Measurements from ENCODE around the gene PIK3R6. TPM values are rescaled to one million over a fixed set of nuclear protein-coding genes. Genes with fewer than 3 reads are reported as not detected.

PIK3R6 gene
- total RNA-seq, 4 donors from 2014 or later = 0.55 to 1.4 TPM; not detected in 2

DNA sequence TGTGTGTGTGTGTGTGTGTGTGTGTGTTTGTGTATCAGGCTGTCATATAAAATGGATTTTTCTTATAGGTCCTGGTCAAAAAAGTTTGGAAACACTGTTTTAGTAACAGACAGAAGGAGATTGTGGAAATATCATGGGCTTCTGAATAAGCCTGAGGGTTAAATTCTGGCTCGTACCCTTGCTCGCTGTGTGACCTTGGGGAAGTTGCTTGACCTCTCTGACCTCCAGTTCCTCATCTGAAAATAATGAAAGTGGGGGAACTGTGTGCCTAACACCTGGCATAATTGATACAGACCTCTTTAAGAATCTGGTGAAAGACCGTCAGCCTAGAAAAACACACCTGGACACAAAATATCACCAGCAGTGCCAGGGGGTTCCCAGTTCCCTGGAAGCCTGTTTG is 25.6 kb upstream of the PIK3R6 start:
- no peak for DNase-seq
- no peaks in the 10 kb centered on the region for H3K36me3 ChIP-seq
- H3K4me1 ChIP-seq = peaks cover 0 to 5% (median 0%) of the 10 kb centered on the region in 4 donors
- H3K9me3 ChIP-seq = no peaks in the 10 kb centered on the region
- no peaks in the 10 kb centered on the region for H3K27me3 ChIP-seq
- no peak for TF ChIP-seq POLR2AphosphoS5 (IDR thresholded peaks at IDR 0.05)
- no peak for TF ChIP-seq POLR2A (IDR thresholded peaks at IDR 0.05)
- TF ChIP-seq, protein P1, sequence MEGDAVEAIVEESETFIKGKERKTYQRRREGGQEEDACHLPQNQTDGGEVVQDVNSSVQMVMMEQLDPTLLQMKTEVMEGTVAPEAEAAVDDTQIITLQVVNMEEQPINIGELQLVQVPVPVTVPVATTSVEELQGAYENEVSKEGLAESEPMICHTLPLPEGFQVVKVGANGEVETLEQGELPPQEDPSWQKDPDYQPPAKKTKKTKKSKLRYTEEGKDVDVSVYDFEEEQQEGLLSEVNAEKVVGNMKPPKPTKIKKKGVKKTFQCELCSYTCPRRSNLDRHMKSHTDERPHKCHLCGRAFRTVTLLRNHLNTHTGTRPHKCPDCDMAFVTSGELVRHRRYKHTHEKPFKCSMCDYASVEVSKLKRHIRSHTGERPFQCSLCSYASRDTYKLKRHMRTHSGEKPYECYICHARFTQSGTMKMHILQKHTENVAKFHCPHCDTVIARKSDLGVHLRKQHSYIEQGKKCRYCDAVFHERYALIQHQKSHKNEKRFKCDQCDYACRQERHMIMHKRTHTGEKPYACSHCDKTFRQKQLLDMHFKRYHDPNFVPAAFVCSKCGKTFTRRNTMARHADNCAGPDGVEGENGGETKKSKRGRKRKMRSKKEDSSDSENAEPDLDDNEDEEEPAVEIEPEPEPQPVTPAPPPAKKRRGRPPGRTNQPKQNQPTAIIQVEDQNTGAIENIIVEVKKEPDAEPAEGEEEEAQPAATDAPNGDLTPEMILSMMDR (IDR thresholded peaks at IDR 0.05) = no peak
- no peak for TF ChIP-seq EP300 (IDR thresholded peaks at IDR 0.05; ENCODE audit: low read depth)
- H3K4me3 ChIP-seq = no peak overlapping the region
- WGBS, 2 donors (ENCODE audit: low coverage in 1 of 2) = 96% methylated on average over 3 of the region's 3 CpGs
- no peak overlapping the region for H3K27ac ChIP-seq
- intact Hi-C loops (cut with DNase I; ENCODE audit: low total_unique reads) = loop anchor here (5.0 kb wide), 1 partner anchor 1504 kb away; no protein-coding TSS in a partner anchor
- in situ Hi-C loops (cut with MboI; ENCODE audit: low pct_ligation_motif_present in 1 of 4, low pct_unique_long_range_greater_than_20kb in 1 of 4, low sequenced_read_pairs in 3 of 4) = loop anchor here in 1 of 4 donors (25.0 kb wide), 1 partner anchor 94 kb away; no protein-coding TSS in a partner anchor

DNA sequence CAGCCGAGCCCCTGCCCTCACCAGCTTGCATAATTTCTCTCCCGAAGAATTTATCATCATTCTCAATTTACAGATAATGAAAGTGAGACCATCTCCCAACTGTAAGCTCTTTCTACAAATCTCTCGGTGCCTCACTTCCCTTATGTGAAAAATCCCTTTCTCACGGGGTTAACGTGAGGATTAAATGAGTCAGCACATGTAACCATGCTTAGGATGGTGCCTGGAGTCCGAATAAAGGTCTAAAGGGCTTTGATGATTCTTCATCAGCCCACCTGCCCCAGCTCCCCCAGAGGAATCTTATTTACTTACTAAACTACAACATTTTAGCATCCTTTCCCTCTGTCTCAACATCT is 24.8 kb upstream of the PIK3R6 start:
- DNase-seq = no peak
- no peak overlapping the region for H3K4me3 ChIP-seq
- intact Hi-C loops (cut with DNase I; ENCODE audit: low total_unique reads) (loop anchor here (5.0 kb wide), 1 partner anchor 1505 kb away; no protein-coding TSS in a partner anchor), in situ Hi-C loops (cut with MboI; ENCODE audit: low pct_ligation_motif_present in 1 of 4, low pct_unique_long_range_greater_than_20kb in 1 of 4, low sequenced_read_pairs in 3 of 4) (loop anchor here in 1 of 4 donors (25.0 kb wide), 1 partner anchor 95 kb away; no protein-coding TSS in a partner anchor)
- TF ChIP-seq, protein P1 (IDR thresholded peaks at IDR 0.05) = no peak
- TF ChIP-seq EP300 (IDR thresholded peaks at IDR 0.05; ENCODE audit: low read depth) (no peak), POLR2A (IDR thresholded peaks at IDR 0.05) (no peak), POLR2AphosphoS5 (IDR thresholded peaks at IDR 0.05) (no peak)
- H3K4me1 ChIP-seq = peaks cover 0 to 5% (median 0%) of the 10 kb centered on the region in 4 donors
- WGBS, 2 donors (ENCODE audit: low coverage in 1 of 2) = 50 to 82% methylated on average over 2 to 6 of the region's 6 CpGs
- no peaks in the 10 kb centered on the region for H3K9me3 ChIP-seq
- H3K27me3 ChIP-seq = no peaks in the 10 kb centered on the region
- H3K27ac ChIP-seq = no peak overlapping the region
- H3K36me3 ChIP-seq = no peaks in the 10 kb centered on the region

DNA sequence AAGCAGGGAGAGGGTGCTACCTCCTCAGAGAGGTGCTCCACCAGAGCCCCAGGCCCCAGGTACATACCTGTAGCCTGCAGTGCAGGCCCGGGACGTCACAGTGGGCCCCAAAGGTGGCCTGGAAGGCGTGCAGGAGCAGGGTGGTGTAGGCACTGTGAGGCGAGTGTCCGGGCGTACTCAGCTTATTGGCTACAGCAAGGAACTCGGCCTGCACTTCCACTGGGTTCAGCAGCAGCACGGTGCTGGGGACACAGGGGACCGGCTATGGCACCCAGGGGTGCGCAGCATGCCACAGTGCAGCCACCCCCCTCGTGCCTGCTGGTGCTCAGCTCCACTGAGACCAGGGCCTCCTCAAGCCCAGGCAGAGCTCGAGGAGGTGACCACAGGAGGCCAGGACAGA is 23.2 kb upstream of the PIK3R6 start:
- no peaks in the 10 kb centered on the region for H3K27me3 ChIP-seq
- in situ Hi-C loops (cut with MboI; ENCODE audit: low pct_ligation_motif_present in 1 of 4, low pct_unique_long_range_greater_than_20kb in 1 of 4, low sequenced_read_pairs in 3 of 4) (loop anchor here in 1 of 4 donors (25.0 kb wide), 1 partner anchor 97 kb away; no protein-coding TSS in a partner anchor), intact Hi-C loops (cut with DNase I; ENCODE audit: low total_unique reads) (loop anchor here (5.0 kb wide), 1 partner anchor 1507 kb away; no protein-coding TSS in a partner anchor)
- TF ChIP-seq POLR2A (IDR thresholded peaks at IDR 0.05) = no peak
- TF ChIP-seq POLR2AphosphoS5 (IDR thresholded peaks at IDR 0.05) = no peak
- TF ChIP-seq, protein P1 (IDR thresholded peaks at IDR 0.05) = no peak
- WGBS, 2 donors (ENCODE audit: low coverage in 1 of 2) = 91% methylated on average over 6 of the region's 12 CpGs; no CpG with 5 or more reads in 1 of the 2 donors
- H3K36me3 ChIP-seq = no peaks in the 10 kb centered on the region
- no peak overlapping the region for H3K4me3 ChIP-seq
- peaks cover 0 to 5% (median 0%) of the 10 kb centered on the region in 4 donors for H3K4me1 ChIP-seq
- no peaks in the 10 kb centered on the region for H3K9me3 ChIP-seq
- no peak for DNase-seq
- no peak overlapping the region for H3K27ac ChIP-seq

DNA sequence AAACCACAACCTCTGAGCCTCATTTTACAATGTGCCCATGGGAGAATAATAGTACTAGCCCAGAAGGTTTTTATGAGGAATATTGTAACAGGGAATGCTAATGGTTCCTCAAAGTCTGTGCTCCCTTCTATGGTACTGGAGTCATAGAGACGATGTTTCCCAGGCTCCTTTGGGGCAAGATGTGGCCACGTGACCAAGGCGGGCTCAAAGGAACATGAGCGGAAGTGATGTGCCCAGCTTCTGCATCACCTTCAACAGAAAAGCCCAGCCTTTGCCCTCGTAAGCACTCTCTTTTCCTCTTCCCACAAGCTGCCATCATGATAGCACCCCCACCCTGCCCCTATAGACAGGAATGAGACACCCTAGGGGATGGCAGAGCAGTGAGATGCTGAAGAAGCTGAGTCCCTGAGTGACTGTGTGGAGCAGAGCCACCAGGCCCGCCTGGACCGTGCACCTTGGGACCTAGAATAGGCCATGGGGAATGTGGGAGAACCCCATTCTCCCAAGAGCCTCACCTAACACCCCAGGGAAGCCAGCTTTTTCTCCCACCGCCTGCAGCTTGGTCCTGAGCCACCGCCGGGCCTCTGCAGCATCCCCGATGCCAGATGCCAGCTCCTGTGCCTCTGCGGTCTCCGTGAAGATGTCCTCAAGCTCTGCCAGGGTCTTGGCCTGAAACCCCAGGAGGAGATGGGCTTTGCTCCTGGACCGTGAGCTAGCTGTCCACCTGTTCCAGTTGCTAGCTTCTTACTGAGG is 22.2 kb upstream of the PIK3R6 start:
- intact Hi-C loops (cut with DNase I; ENCODE audit: low total_unique reads) = loop anchor here (5.0 kb wide), 1 partner anchor 1508 kb away; no protein-coding TSS in a partner anchor
- in situ Hi-C loops (cut with MboI; ENCODE audit: low pct_ligation_motif_present in 1 of 4, low pct_unique_long_range_greater_than_20kb in 1 of 4, low sequenced_read_pairs in 3 of 4) = loop anchor here in 1 of 4 donors (25.0 kb wide), 1 partner anchor 98 kb away; no protein-coding TSS in a partner anchor
- 96% methylated on average over 11 of the region's 14 CpGs; no CpG with 5 or more reads in 1 of the 2 donors for WGBS, 2 donors (ENCODE audit: low coverage in 1 of 2)

More for the DNA sequence above, 22.2 kb upstream of the PIK3R6 start:
- DNase-seq = no peak
- no peak overlapping the region for H3K27ac ChIP-seq
- no peaks in the 10 kb centered on the region for H3K9me3 ChIP-seq
- H3K4me3 ChIP-seq = no peak overlapping the region
- peaks cover 0 to 3% (median 0%) of the 10 kb centered on the region in 4 donors for H3K4me1 ChIP-seq
- no peaks in the 10 kb centered on the region for H3K36me3 ChIP-seq
- H3K27me3 ChIP-seq = no peaks in the 10 kb centered on the region
- TF ChIP-seq POLR2AphosphoS5 (IDR thresholded peaks at IDR 0.05) (no peak), POLR2A (IDR thresholded peaks at IDR 0.05) (no peak), EP300 (IDR thresholded peaks at IDR 0.05; ENCODE audit: low read depth) (no peak)
- TF ChIP-seq, protein P1 (IDR thresholded peaks at IDR 0.05) = no peak

All from transverse colon (tissue), 4 donors.